ENCODE data around the gene BIRC6. TPM values are rescaled to one million over a fixed set of nuclear protein-coding genes. Genes with fewer than 3 reads are reported as not detected.
"Not testable (repeated sequence)": the region's sequence is repeated elsewhere in the genome, so short reads cannot be mapped to it uniquely, and the experiment has no call there.

The BIRC6 gene
- total and polyA plus RNA-seq, 2 donors (not counting 1 experiment from before 2014, with no cell fraction given): 41.7 to 166 TPM

GRCh38 chr2:32330136-32330535, 26.7 kb upstream of the BIRC6 start:
- no peak overlapping the region for H3K4me2 ChIP-seq (replicated peaks; ENCODE audit: low read depth, low read length, poor library complexity, severe bottlenecking)
- H3K9me3 ChIP-seq (ENCODE audit: control extremely low read depth in 1 of 3, control insufficient read depth in 2 of 3, insufficient read depth in 1 of 3, low read length in 2 of 3): no peaks in the 10 kb centered on the region
- ChIA-PET POLR2A (interaction anchor here (0.7 kb wide), 1 partner anchor 15 kb away, joined by 4 read pairs; no protein-coding TSS in a partner anchor), CTCF (no interaction called here)
- H2AFZ ChIP-seq (ENCODE audit: insufficient read depth, low read depth, low read length, poor library complexity, severe bottlenecking): no peak overlapping the region
- H3K4me3 Mint-ChIP-seq: no peak overlapping the region
- no peaks in the 10 kb centered on the region for H3K9me3 Mint-ChIP-seq (ENCODE audit: insufficient read depth)
- DNase-seq (no peak), ATAC-seq (ENCODE audit: low read depth) (no peak)
- H3K27me3 Mint-ChIP-seq: no peaks in the 10 kb centered on the region
- no peak for TF ChIP-seq CTCF (IDR thresholded peaks at IDR 0.05)
- no peak for TF ChIP-seq EZH2 (IDR thresholded peaks at IDR 0.05; ENCODE audit: borderline replicate concordance, insufficient read depth, low read depth, low read length, poor library complexity, severe bottlenecking)
- WGBS (ENCODE audit: insufficient coverage): 83% methylated on average over 1 of the region's 2 CpGs
- intact Hi-C loops (cut with micrococcal nuclease): no loop called here
- H3K27ac Mint-ChIP-seq: no peak overlapping the region
- H3K9ac ChIP-seq (ENCODE audit: low read length): no peak overlapping the region
- no peaks in the 10 kb centered on the region for H4K20me1 ChIP-seq (ENCODE audit: control insufficient read depth, insufficient read depth, low read length, poor library complexity, severe bottlenecking)
- no peak overlapping the region for H3K4me3 ChIP-seq (ENCODE audit: control extremely low read depth in 1 of 5, extremely low read depth in 1 of 5, insufficient read depth in 1 of 5, low read depth in 2 of 5, low read length in 4 of 5)
- no peaks in the 10 kb centered on the region for H3K36me3 ChIP-seq (replicated peaks in 1 of 2; ENCODE audit: control extremely low read depth in 1 of 2, control insufficient read depth in 1 of 2, extremely low read depth in 1 of 2, insufficient read depth in 2 of 2, low read length in 1 of 2)
- H3K4me1 Mint-ChIP-seq: no peaks in the 10 kb centered on the region
- no peaks in the 10 kb centered on the region for H3K27me3 ChIP-seq (replicated peaks in 1 of 4; ENCODE audit: control extremely low read depth in 1 of 4, control insufficient read depth in 3 of 4, insufficient read depth in 4 of 4, low read length in 3 of 4)
- no peak overlapping the region for H3K27ac ChIP-seq (ENCODE audit: low read length in 2 of 2)
- no peaks in the 10 kb centered on the region for H3K79me2 ChIP-seq (ENCODE audit: control insufficient read depth, insufficient read depth, low read length)
- no peaks in the 10 kb centered on the region for H3K4me1 ChIP-seq (ENCODE audit: control insufficient read depth in 2 of 2, insufficient read depth in 2 of 2, low read length in 2 of 2)

GRCh38 chr2:32342801-32343200, 14.0 kb upstream of the BIRC6 start:
- no peaks in the 10 kb centered on the region for H3K9me3 Mint-ChIP-seq (ENCODE audit: insufficient read depth)
- TF ChIP-seq EZH2 (IDR thresholded peaks at IDR 0.05; ENCODE audit: borderline replicate concordance, insufficient read depth, low read depth, low read length, poor library complexity, severe bottlenecking) (no peak), CTCF (IDR thresholded peaks at IDR 0.05) (no peak)
- Histone ChIP-seq H2AFZ (ENCODE audit: insufficient read depth, low read depth, low read length, poor library complexity, severe bottlenecking) (no peak overlapping the region), H3K79me2 (ENCODE audit: control insufficient read depth, insufficient read depth, low read length) (no peaks in the 10 kb centered on the region), H3K9me3 (ENCODE audit: control extremely low read depth in 1 of 3, control insufficient read depth in 2 of 3, insufficient read depth in 1 of 3, low read length in 2 of 3) (no peaks in the 10 kb centered on the region), H3K36me3 (replicated peaks in 1 of 2; ENCODE audit: control extremely low read depth in 1 of 2, control insufficient read depth in 1 of 2, extremely low read depth in 1 of 2, insufficient read depth in 2 of 2, low read length in 1 of 2) (no peaks in the 10 kb centered on the region), H3K27ac (ENCODE audit: low read length in 2 of 2) (no peak overlapping the region), H3K27me3 (replicated peaks in 1 of 4; ENCODE audit: control extremely low read depth in 1 of 4, control insufficient read depth in 3 of 4, insufficient read depth in 4 of 4, low read length in 3 of 4) (no peaks in the 10 kb centered on the region), H3K4me1 (ENCODE audit: control insufficient read depth in 2 of 2, insufficient read depth in 2 of 2, low read length in 2 of 2) (no peaks in the 10 kb centered on the region), H3K4me3 (ENCODE audit: control extremely low read depth in 1 of 5, extremely low read depth in 1 of 5, insufficient read depth in 1 of 5, low read depth in 2 of 5, low read length in 4 of 5) (no peak overlapping the region), H3K9ac (ENCODE audit: low read length) (no peak overlapping the region), H3K4me2 (replicated peaks; ENCODE audit: low read depth, low read length, poor library complexity, severe bottlenecking) (no peak overlapping the region), H4K20me1 (ENCODE audit: control insufficient read depth, insufficient read depth, low read length, poor library complexity, severe bottlenecking) (no peaks in the 10 kb centered on the region)
- no peaks in the 10 kb centered on the region for H3K27me3 Mint-ChIP-seq
- ChIA-PET POLR2A (no interaction called here), CTCF (interaction anchor here (0.7 kb wide), 1 partner anchor 156 kb away, joined by 5 read pairs; no protein-coding TSS in a partner anchor)
- intact Hi-C loops (cut with micrococcal nuclease): no loop called here
- WGBS (ENCODE audit: insufficient coverage): 17% methylated on average over 1 of the region's 2 CpGs
- H3K27ac Mint-ChIP-seq: no peak overlapping the region
- no peak for ATAC-seq (ENCODE audit: low read depth)
- H3K4me3 Mint-ChIP-seq: no peak overlapping the region
- no peak for DNase-seq
- H3K4me1 Mint-ChIP-seq: no peaks in the 10 kb centered on the region

- POLR2A ChIA-PET; H3K27me3 ChIP-seq (replicated peaks in 1 of 4; ENCODE audit: control extremely low read depth in 1 of 4, control insufficient read depth in 3 of 4, insufficient read depth in 4 of 4, low read length in 3 of 4); H3K4me3 Mint-ChIP-seq; H3K36me3 ChIP-seq (replicated peaks in 1 of 2; ENCODE audit: control extremely low read depth in 1 of 2, control insufficient read depth in 1 of 2, extremely low read depth in 1 of 2, insufficient read depth in 2 of 2, low read length in 1 of 2); H3K9ac ChIP-seq (ENCODE audit: low read length); ATAC-seq (ENCODE audit: low read depth); H3K27ac ChIP-seq (ENCODE audit: low read length in 2 of 2); H3K4me1 ChIP-seq (ENCODE audit: control insufficient read depth in 2 of 2, insufficient read depth in 2 of 2, low read length in 2 of 2); H4K20me1 ChIP-seq (ENCODE audit: control insufficient read depth, insufficient read depth, low read length, poor library complexity, severe bottlenecking); H3K4me2 ChIP-seq (replicated peaks; ENCODE audit: low read depth, low read length, poor library complexity, severe bottlenecking); intact Hi-C loops (cut with micrococcal nuclease); DNase-seq; H3K4me3 ChIP-seq (ENCODE audit: control extremely low read depth in 1 of 5, extremely low read depth in 1 of 5, insufficient read depth in 1 of 5, low read depth in 2 of 5, low read length in 4 of 5); H3K27me3 Mint-ChIP-seq; H2AFZ ChIP-seq (ENCODE audit: insufficient read depth, low read depth, low read length, poor library complexity, severe bottlenecking); H3K27ac Mint-ChIP-seq; H3K9me3 Mint-ChIP-seq (ENCODE audit: insufficient read depth); H3K79me2 ChIP-seq (ENCODE audit: control insufficient read depth, insufficient read depth, low read length); H3K9me3 ChIP-seq (ENCODE audit: control extremely low read depth in 1 of 3, control insufficient read depth in 2 of 3, insufficient read depth in 1 of 3, low read length in 2 of 3); H3K4me1 Mint-ChIP-seq: not testable (repeated sequence)
- 94% methylated on average over 3 of the region's 3 CpGs for WGBS (ENCODE audit: insufficient coverage)
- CTCF ChIA-PET: interaction anchor here (0.5 kb wide), 1 partner anchor 540 kb away, joined by 3 read pairs; no protein-coding TSS in a partner anchor
Observed at GRCh38 chr2:32350797-32351196, 6.0 kb upstream of the BIRC6 start.
